Activated gamma-delta T cell treated with anti-CD3 and anti-CD28 coated beads, Interleukin-2, amount 50 U/mL, for 16 hours (primary cell): Measurements from ENCODE around the gene HOGA1.
"Not testable (repeated sequence)": the region's sequence is repeated elsewhere in the genome, so short reads cannot be mapped to it uniquely, and the experiment has no call there.

ENCODE experiments used
- DNase-seq: peaks from one replicate; pipeline ENCODE4 v3.0.0-alpha.2; 2020; ENCODE audit warnings: low read depth

The HOGA1 gene

DNA sequence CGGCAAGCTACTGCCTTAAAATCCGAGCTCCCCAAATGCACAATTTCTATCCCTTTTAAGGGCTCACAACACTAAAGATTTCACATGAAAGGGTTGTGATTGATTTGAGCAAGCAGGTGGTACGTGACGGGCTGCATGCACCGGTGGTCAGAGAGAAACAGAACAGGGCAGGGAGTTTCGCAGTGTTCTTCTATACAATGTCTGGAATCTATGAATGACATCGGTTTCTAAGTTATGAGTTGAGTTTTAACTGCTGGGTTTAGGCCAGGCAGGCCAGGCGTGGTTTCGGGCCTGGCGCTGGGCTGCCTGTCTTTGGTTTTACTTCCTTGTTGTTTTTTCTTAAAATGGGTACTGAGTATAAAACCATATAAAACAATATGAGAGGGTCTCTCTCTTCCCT, 28.6 kb upstream of the HOGA1 start:
- DNase-seq = not testable (repeated sequence)

DNA sequence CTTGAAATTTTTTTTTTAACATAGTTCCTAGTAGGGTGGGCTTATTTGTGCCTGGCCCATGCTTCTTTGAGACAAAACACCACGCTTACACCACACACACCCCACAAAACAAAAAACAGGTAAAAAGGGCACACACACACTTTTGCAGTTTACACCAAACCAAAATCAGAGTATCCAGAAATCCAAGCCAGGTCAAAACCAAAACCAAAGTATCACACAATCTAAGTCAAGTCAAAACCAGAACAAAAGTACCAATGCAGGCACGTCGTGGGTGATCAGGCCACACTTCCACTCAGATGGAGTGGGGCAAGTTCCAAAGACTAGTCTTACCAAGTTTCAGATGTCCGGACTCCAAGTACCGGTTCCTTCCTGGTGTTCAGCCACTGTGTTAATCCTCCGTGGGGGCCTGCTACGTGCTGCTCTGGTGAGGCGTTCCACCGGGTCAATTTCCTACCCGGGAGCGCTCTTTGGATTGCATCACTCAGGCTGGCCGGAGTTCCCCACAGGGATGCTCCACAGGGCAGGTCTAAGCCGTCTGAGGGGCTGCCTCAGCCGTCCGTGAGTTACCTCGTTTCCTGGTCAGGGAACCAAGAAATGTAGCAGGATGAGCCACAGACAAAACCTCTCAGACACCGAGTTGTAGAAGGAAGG, 23.3 kb upstream of the HOGA1 start:
- not testable (repeated sequence) for DNase-seq

DNA sequence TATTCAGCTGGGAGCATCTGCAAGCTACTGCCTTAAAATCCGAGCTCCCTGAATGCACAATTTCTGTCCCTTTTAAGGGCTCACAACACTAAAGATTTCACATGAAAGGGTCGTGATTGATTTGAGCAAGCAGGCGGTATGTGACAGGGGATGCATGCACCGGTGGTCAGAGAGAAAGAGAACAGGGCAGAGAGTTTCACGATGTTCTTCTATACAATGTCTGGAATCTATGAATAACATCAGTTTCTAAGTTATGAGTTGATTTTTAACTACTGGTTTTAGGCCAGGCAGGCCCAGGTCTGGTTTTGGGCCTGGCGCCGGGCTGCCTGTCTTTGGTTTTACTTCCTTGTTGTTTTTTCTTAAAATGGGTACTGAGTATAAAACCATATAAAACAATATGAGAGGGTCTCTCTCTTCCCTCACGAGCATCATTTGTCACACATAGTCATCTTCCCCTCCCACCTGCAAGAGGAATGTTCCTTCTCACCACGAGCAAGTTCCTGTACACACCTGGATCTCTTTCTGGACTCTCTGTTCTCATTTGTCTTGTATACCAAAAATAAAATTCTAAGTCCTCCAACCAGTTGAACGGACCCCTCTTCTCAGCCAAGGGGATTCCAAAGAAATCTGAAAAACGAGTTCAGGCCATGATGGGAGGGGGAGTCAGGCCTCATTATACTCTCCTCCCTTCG, 22.7 kb upstream of the HOGA1 start:
- DNase-seq = not testable (repeated sequence)

DNA sequence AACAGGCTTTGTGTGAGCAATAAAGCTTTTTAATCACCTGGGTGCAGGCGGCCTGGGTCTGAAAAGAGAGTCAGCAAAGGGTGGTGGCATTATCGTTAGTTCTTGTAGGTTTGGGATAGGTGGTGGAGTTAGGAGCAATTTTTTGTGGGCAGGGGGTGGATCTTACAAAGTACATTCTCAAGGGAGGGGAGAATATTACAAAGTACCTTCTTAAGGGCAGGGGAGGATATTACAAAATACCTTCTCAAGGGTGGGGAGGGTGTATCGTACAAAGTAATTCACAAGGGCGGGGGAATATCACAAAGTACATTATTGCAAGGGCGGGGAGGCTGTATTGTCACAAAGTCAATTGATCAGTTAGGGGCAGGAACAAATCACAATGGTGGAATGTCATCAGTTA, 21.9 kb upstream of the HOGA1 start:
- DNase-seq = not testable (repeated sequence)

DNA sequence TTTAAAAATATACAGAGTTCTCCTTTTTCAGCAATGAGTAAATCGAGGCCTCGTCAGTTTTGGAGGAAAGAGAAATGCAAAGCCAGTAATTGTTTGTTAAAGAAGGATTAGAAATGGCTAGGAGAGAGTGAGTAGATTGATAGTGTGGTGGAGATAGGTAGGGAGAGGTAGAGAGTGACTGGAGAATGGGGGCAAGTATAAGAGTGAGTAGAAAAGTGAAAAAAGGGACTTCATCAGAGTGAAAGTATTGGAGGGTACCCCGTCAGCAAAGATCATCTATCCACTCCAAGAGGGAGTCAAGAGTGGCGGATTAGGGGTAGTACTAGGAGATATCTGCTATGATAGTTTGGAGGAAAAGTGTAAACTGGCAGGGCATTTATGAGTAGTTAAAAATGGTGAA, 20.9 kb upstream of the HOGA1 start:
- DNase-seq = no peak

DNA sequence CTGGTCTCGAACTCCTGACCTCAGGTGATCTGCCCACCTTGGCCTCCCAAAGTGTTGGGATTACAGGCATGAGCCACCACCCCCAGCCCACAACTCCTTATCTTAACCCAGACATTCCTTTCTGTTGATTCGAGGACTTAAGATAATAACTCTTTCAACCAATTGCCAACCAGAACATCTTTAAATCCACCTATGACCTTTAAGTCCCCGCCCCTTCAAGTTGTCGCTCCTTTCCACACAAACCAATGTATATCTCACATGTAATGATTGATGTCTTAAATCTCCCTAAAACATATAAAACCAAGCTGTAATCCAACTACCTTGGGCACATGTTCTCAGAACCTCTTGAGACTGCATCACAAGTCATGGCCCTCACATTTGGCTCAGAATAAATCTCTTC, 19.4 kb upstream of the HOGA1 start:
- no peak for DNase-seq

DNA sequence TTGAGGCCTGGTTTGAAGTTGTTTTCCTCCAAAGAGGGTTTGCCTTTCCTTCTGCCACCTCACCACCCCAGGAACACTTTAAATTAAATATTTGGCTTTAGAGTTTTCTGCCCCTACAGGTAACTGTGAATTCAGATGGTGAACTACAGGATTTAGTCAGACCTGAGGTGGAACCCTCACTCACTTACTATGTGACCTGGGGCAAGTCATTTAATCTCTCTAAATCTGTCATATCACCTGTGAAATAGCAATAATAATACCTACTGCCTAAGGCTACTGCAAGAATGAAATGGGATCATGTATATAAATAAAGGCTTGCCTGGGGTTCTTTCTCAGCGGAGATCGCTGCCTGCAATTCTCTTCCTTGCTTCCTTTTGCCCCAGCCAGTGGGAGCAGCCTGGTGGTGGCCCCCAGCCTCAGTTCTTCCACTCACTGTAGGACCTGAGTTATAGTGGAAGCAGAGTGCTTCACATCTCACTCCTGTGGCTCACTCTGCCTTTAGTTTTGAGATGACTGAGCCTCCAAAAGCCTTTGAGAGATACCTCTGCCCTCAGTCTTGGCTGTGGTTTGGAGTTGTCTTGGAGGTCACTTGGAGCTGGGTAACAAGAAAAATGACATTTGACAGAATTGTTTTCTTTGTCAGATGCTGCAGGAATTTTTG, 17.7 kb upstream of the HOGA1 start:
- no peak for DNase-seq

DNA sequence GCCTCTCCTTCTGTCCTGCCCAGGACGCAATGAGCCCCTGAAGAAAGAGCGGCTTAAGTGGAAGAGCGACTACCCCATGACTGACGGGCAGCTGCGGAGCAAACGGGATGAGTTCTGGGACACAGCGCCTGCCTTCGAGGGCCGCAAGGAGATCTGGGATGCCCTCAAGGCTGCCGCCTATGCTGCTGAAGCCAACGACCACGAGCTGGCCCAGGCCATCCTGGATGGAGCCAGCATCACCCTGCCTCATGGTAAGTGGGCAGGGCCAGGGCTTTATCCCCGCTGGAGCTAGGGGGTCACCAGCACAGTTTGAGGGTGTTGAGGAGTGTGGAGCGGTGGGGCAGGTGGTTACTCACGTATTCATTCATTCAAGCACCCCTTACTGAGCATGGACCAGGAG, 16.3 kb upstream of the HOGA1 start:
- no peak for DNase-seq

DNA sequence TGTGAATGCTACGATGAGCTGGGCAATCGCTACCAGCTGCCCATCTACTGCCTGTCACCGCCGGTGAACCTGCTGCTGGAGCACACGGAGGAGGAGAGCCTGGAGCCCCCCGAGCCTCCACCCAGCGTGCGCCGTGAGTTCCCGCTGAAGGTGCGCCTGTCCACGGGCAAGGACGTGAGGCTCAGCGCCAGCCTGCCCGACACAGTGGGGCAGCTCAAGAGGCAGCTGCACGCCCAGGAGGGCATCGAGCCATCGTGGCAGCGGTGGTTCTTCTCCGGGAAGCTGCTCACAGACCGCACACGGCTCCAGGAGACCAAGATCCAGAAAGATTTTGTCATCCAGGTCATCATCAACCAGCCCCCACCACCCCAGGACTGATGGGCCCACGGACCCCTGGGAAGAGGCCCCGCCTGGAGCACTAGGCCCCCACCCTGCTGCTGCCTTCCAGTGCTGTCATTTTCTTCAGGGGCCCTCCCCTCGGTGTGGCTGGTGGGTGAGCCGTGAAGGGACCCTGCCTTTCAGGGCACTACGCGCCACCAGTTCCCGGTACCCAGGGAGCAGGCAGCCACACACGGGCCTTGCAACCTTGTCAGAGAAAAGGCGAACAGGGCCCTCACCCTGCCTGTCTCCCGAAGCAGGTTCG, 13.9 kb upstream of the HOGA1 start:
- DNase-seq = no peak

DNA sequence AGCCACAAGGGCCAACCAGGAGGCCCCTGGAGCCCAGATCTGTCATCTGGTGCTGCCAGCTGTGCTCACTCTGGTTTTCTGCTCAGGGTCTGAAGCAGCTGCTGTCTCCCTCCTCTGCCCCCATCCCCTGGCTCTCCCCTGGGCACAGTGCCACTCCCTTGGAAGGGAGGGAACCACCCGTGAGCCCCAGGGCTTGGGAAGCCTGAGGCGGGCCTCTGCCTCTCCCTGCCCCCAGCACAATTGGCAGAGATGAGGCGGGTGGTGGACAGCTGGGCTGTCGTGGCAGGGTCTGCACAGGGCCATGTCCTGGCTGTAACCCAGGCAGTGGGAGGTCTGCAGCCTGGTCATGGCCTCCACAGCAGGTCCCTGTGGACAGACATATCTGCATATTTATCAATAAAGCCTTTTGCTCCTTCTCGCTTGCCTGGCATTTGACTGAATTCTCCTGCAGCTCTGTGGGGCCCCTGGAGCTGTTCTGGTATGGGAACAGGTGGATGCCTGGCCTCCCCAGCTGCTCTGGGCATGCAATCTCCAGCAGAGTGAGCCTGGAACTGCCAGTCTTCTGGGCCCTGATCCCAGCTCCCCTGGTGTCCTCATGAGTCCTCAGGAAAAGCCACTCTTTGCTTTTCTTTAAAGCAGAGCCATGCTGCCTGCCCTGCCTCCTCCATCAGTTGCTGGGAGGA, 13.3 kb upstream of the HOGA1 start:
- no peak for DNase-seq

DNA sequence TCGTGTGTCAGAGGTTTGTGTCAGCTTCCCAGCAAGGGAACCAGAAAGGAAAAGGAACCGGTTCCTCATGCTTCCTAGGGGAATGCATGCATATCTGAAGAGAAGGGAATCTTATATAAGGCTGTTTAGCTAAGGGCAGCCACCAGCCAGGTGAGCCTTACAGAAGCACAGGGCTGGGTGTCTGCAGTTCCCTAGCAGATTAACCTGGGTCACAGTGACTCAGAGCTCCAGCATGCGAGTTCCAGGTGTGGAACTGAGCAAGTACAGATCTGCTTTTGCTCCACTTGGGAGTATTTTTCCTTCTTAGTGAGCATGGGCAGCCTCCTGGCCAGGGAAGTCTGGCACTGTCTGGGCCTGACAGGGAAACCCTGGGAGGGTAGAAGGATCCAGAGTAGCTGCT, 12.6 kb upstream of the HOGA1 start:
- DNase-seq = no peak

DNA sequence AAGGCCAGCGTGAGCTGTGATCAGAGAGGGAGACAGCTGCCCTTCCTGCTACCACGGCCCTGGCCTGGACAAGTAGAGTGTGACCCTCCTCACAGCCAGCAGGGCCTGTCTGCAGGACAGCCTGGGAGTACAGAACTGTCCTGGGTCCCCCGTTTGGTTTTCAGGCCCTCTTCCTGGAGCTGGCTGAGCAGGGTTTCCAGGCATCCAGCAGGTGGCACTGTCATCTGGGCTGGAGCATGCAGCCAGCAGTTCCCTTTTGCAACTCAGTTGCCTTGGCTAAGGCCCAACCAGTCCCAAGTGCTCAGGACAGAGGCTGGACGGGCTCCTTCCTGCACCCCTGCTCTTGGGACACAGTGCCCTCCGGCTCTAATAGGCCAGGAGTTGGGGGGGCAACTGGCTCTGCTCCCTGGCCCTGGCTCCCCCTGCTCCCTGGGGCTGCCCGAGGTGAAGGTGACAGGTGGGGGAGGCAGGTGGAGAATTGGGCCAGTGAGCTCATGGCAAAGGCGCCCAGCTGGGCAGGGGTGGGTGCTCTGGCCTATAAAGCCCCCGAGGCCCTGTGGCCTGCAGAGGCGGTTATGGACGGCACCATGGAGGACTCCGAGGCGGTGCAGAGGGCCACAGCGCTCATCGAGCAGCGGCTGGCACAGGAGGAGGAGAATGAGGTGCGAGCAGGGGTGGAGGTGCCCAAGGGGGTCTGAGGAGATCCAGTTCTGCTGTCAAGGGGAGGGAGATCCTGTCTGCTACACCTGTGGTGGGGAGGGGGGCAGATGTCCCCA, 11.8 kb upstream of the HOGA1 start, which contains the start of gene ANKRD2:
Gene ANKRD2, plus strand, starts transcription at position 566 of the 776 bp plus-strand sequence. Its CDS starts 10 bp downstream, at position 576.
- peak; percentile 19 for DNase-seq

DNA sequence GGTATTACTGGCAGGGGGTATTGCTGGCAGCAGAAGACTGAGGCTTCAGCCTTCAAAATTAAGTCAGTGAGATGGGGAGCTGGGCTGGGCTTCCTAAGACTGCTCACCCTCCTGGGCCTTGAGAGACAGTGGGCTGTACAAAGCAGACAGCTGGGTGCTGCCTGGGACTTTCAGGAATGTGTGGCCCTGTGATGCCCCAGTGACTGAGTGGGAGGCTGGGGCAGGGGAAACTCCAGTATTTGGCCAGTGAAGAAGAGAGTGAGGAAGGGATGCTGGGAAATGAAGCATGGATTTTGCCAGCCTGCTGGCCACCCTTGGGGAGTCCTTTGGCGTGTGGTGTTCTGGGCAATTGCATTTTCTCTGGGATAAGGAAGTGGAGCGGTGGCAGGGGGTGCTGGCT, 11.2 kb upstream of the HOGA1 start:
- no peak for DNase-seq

DNA sequence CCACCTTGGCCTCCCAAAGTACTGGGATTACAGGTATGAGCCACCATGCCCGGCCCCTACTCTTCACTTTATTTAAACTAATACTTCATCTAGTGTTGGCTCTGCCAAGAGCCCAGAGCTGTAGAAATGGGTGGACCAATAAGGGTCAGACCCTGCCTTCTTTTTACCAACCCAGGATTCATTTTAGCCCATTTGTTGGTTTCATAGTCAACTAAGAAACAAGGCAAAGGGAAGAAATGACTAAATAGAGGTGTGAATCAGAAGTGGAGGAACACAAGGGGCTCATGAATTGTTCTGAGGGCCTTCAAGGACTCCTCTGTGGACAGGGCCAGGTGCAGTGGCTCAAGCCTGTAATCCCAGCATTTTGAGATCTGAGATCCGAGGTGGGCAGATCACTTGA, 10.5 kb upstream of the HOGA1 start:
- DNase-seq = no peak

DNA sequence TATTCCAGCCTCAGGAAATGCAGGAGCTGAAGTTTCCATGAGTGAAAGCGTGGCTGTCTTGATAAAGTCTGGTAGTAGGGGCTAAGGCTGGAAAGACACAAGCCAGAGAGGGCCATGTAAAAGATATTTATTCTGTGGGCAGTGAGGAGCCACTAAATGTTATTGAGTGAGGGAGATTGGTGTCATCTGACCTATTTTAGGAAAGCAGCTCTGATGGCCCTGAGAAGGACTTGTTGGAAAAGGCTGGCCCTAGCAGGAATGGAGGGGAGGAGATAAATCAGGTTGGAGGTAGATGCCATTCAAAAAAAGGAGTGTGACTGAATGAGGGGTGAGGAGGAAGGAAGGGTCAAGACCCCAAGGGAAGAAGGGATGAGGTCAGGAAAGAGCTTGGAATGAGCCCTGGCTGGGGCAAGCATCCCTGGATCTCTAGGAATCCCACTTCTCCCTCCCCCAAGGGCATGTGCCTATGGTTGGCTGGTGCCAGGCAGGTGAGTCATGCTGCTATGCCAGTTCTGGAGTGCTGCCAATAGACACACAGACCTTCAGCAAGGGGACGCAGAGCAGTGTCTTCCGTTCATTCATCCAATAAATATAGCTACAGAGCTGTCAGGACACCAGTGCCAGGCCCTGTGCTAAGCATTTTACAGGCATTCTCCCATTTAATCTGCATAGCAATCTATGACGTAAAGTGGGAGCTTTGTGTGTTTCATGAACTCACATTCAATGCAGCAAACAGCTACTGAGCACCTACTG, 9.6 kb upstream of the HOGA1 start:
- DNase-seq = no peak

DNA sequence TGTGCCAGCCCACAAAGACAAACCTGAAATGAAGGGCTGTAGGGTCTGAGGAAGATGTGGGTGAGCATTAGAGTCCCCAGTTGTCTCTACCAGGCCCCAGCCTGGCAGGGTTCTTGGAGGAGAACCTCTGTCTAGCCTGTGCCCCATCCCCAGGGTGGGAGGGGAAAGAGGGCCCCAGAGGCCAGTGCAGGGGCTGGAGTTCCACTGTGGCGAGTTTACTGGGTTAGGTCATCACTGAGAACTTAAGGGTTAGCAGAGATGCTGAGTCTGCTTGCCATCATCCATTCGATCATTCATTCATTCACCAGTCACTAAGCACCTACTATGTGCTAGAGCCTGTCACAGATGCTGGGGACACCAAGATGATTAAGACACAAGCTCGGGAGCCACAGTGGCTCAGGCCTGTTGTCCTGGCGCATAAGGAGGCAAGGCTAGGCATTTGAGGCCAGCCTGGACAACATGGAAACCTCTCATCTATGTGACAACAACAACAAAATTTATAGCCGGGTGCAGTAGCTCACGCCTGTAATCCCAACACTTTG, 9.0 kb upstream of the HOGA1 start:
- no peak for DNase-seq

DNA sequence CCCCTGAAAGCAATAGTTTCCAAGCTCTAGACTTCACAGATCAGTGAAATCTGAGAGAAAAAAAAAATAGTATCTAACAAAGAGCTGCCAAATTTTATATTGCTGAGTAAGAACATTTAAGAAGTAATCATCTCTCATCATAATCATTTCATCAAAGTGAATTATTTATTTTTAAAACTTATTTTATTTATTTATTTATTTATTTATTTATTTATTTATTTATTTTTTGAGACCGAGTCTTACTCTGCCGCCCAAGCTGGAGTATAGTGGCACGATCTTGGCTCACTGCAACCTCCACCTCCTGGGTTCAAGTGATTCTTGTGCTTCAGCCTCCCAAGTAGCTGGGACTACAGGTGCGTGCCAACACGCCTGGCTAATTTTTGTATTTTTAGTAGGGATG, 7.7 kb upstream of the HOGA1 start:
- DNase-seq = not testable (repeated sequence)

DNA sequence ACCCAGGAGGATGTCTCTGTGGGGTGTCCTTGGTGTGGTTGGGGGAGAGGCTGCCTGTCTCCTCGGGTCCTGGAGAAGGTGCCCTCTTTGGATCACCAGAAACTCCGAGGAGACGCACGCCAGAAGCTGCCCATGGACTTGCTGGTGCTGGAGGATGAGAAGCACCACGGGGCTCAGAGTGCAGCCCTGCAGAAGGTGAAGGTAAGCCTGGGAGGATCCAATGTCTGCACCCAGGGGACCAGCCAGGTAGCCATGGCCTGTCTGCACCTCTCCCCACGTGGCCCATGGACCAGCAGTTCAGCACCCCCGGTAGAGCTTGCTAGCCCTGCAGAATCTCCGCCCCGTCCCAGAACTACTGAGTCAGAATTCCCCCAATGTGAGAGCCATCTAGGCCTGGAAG, 6.5 kb upstream of the HOGA1 start:
- DNase-seq = no peak

DNA sequence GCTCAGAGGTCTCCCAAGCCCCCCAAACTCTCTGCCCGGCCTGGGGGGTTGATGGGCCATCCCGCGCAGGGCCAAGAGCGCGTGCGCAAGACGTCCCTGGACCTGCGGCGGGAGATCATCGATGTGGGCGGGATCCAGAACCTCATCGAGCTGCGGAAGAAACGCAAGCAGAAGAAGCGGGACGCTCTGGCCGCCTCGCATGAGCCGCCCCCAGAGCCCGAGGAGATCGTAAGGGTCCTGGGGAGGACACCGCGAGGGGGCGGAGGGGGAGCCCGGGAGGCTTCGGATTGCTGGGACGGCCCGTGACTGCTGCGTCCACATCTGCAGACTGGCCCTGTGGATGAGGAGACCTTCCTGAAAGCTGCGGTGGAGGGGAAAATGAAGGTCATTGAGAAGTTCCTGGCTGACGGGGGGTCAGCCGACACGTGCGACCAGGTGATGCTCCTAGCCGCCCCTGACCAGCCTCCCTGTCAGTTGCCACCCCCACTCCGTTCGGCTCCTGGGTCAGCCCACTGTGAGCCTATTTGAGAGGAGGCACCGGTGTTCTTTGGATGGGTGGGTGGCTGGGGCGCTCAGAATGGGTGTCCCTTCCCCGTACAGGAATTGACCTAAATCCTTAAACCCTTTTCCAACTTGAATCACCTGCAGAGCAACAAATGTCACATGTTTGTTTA, 5.9 kb upstream of the HOGA1 start:
- DNase-seq = no peak
